Measurements from ENCODE around the gene G6PC2.

DNA sequence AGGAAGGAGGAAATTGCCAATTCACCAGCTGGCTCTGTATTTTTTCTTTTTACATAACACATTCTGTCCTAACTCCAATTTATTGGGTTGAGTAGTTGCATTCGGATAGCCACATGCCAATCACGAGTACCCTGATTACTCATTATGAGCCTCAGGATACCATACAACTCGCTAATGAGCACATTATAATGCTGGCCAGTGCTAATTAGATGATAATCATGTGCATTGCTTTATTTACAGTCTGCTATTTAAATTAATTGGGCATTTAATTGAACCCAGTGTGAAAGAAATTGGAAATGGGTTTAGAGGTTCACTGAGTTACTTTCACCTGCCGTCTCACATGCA, 15.2 kb downstream of the G6PC2 start:
- TF ChIP-seq EZH2 (IDR thresholded peaks at IDR 0.05; ENCODE audit: borderline replicate concordance, low read depth, low read length, poor library complexity, severe bottlenecking): no peak
- TF ChIP-seq, protein P1, sequence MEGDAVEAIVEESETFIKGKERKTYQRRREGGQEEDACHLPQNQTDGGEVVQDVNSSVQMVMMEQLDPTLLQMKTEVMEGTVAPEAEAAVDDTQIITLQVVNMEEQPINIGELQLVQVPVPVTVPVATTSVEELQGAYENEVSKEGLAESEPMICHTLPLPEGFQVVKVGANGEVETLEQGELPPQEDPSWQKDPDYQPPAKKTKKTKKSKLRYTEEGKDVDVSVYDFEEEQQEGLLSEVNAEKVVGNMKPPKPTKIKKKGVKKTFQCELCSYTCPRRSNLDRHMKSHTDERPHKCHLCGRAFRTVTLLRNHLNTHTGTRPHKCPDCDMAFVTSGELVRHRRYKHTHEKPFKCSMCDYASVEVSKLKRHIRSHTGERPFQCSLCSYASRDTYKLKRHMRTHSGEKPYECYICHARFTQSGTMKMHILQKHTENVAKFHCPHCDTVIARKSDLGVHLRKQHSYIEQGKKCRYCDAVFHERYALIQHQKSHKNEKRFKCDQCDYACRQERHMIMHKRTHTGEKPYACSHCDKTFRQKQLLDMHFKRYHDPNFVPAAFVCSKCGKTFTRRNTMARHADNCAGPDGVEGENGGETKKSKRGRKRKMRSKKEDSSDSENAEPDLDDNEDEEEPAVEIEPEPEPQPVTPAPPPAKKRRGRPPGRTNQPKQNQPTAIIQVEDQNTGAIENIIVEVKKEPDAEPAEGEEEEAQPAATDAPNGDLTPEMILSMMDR (conservative IDR thresholded peaks at IDR 0.05; ENCODE audit: low read depth, low read length): no peak
